Uterus (tissue), 4 donors: ENCODE measurements around the gene APP. TPM values are rescaled to one million over a fixed set of nuclear protein-coding genes. Genes with fewer than 3 reads are reported as not detected.

ENCODE experiments used
- DNase-seq, 2 donors: peaks; one replicate each; pipeline ENCODE4 v3.0.0-alpha.2; 2019 to 2020
- H3K27ac ChIP-seq, 2 donors: fragments of 200-600 bp; sonication (generic); 1 replicate in 1 of 2; 2 replicates in 1 of 2; pipeline ENCODE4 v1.5.1; 2016 to 2018
- H3K27me3 ChIP-seq, 2 donors: fragments of 200-600 bp; sonication (generic); one replicate each; pipeline ENCODE4 v1.5.1; 2018 to 2019; ENCODE audit warnings: control low read depth in 1 of 2
- H3K36me3 ChIP-seq, 2 donors: fragments of 200-600 bp; sonication (generic); one replicate each; pipeline ENCODE4 v1.5.1; 2019; ENCODE audit warnings: control low read depth in 1 of 2
- H3K4me1 ChIP-seq, 2 donors: fragments of 200-600 bp; sonication (generic); one replicate each; pipeline ENCODE4 v1.5.1; 2018 to 2019; ENCODE audit warnings: control low read depth in 1 of 2
- H3K4me3 ChIP-seq, 2 donors: fragments of 200-600 bp; sonication (generic); 1 replicate in 1 of 2; 2 replicates in 1 of 2; pipeline ENCODE4 v1.5.1; 2018 to 2019; ENCODE audit warnings: mild to moderate bottlenecking in 1 of 2
- H3K9me3 ChIP-seq, 2 donors: fragments of 200-600 bp; sonication (generic); one replicate each; pipeline ENCODE4 v1.5.1; 2019; ENCODE audit warnings: control low read depth in 1 of 2
- POLR2A ChIP-seq, 2 donors: fragments of 450-650 bp; IDR thresholded peaks; one replicate each; pipeline ENCODE4 v1.6.1; 2016; ENCODE audit warnings: antibody characterized with exemption in 2 of 2, mild to moderate bottlenecking in 1 of 2, moderate library complexity in 1 of 2
- intact Hi-C: fragments of 100-400 bp; cut with DNase I; formaldehyde crosslinking; loops from one replicate; pipeline ENCODE4 v1.15.1; 2023; ENCODE audit warnings: low total_unique reads
- total RNA-seq, 4 donors: library from RNA; depleted of rRNA in 3 of 4; stranded (reverse); fragments of >200 nt in 3 of 4; gene quantifications; one replicate each; pipeline versions ENCODE4 v1.1.0 to v1.2.4, GENCODE V29; 2014 to 2023
- TF ChIP-seq, protein P1 (sequence below), 4 experiments: fragments of 200-600 bp in 2 of 4; fragments of 450-650 bp in 2 of 4; sonication (generic) in 2 of 4; IDR thresholded peaks; one replicate each; pipeline ENCODE4 v1.5.1; 2016 to 2019; ENCODE audit warnings: antibody characterized with exemption in 4 of 4, mild to moderate bottlenecking in 2 of 4, moderate library complexity in 1 of 4
- donor health status: DM: yes; HTN: yes; CAD: no.

Gene APP
- total RNA-seq, 4 donors from 2014 or later, result 212 to 537 (median 430) TPM

DNA sequence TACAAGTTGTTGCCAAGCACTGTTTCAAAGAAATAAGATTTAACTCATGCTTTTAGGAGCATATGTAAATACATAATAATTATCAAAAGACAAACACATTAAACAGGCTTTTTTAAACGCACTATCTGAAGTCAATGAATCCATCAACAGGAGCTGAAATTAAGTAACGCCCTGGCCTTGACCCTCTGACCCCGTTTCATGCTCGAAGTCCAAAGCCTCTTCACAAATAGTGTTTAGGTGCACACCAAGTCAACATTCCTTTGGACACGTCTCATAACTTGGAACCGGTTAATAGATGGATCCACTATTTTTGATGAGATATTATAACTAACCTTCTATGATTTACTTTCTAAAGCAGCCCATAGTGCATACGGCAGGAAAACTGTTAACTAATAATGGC, 226.5 kb downstream of the APP start:
- intact Hi-C loops, result no loop called here
- TF ChIP-seq, protein P1, sequence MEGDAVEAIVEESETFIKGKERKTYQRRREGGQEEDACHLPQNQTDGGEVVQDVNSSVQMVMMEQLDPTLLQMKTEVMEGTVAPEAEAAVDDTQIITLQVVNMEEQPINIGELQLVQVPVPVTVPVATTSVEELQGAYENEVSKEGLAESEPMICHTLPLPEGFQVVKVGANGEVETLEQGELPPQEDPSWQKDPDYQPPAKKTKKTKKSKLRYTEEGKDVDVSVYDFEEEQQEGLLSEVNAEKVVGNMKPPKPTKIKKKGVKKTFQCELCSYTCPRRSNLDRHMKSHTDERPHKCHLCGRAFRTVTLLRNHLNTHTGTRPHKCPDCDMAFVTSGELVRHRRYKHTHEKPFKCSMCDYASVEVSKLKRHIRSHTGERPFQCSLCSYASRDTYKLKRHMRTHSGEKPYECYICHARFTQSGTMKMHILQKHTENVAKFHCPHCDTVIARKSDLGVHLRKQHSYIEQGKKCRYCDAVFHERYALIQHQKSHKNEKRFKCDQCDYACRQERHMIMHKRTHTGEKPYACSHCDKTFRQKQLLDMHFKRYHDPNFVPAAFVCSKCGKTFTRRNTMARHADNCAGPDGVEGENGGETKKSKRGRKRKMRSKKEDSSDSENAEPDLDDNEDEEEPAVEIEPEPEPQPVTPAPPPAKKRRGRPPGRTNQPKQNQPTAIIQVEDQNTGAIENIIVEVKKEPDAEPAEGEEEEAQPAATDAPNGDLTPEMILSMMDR (IDR thresholded peaks at IDR 0.05), result no peak
- TF ChIP-seq POLR2A (IDR thresholded peaks at IDR 0.05), result no peak
- no peak overlapping the region for H3K27ac ChIP-seq
- no peaks in the 10 kb centered on the region for H3K9me3 ChIP-seq
- H3K4me3 ChIP-seq, result no peak overlapping the region
- DNase-seq, result no peak
- H3K4me1 ChIP-seq, result peaks cover 0 to 4% of the 10 kb centered on the region in 2 donors
- no peaks in the 10 kb centered on the region for H3K27me3 ChIP-seq
- no peaks in the 10 kb centered on the region for H3K36me3 ChIP-seq

DNA sequence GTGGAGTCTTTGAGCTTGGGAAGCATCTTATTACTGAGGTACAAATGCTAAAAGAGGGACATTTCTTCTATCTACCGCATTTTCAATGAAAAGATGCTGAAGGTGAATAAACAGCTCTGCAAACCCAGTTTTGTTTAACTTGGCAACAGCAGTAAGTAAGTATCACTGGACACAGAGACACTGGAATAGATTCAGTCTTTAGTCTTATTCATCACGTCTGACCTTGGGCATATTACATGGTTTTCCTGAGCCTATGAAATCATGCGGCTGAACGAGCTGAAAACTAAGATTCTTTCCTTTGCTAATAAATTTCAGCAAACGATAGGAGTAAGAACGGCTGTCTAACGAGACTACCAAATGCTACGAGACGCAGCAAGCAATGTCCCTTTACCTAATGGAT, 228.4 kb downstream of the APP start:
- DNase-seq, result no peak
- Histone ChIP-seq H3K9me3 (no peaks in the 10 kb centered on the region), H3K27me3 (no peaks in the 10 kb centered on the region), H3K36me3 (no peaks in the 10 kb centered on the region), H3K4me1 (peaks cover 0 to 4% of the 10 kb centered on the region in 2 donors), H3K4me3 (no peak overlapping the region), H3K27ac (no peak overlapping the region)
- intact Hi-C loops, result no loop called here
- TF ChIP-seq, protein P1 (IDR thresholded peaks at IDR 0.05), result no peak
- no peak for TF ChIP-seq POLR2A (IDR thresholded peaks at IDR 0.05)

DNA sequence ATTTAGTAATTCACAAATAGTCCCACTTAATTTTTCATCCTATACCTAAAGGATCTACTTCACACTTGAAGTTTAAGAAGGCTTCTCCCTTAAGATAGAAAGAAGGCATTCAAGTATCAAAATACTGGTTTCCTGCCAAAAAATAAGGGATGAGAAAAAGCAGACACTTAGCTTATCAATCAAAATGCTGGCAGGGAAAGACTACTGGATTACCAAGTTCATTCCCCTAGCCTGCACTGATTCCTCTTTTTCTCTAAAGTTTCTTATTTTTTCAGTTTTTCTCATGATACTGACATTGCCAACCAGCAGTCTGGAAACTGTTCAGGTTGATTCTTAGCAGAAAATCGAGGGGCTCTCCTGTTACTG, 231.2 kb downstream of the APP start:
- Histone ChIP-seq H3K4me3 (no peak overlapping the region), H3K36me3 (no peaks in the 10 kb centered on the region), H3K9me3 (no peaks in the 10 kb centered on the region), H3K4me1 (peaks cover 0 to 4% of the 10 kb centered on the region in 2 donors), H3K27me3 (no peaks in the 10 kb centered on the region), H3K27ac (peak overlapping the region in 1 of 2 donors; percentile 56)
- intact Hi-C loops, result no loop called here
- TF ChIP-seq, protein P1 (IDR thresholded peaks at IDR 0.05), result no peak
- no peak for TF ChIP-seq POLR2A (IDR thresholded peaks at IDR 0.05)
- no peak for DNase-seq

DNA sequence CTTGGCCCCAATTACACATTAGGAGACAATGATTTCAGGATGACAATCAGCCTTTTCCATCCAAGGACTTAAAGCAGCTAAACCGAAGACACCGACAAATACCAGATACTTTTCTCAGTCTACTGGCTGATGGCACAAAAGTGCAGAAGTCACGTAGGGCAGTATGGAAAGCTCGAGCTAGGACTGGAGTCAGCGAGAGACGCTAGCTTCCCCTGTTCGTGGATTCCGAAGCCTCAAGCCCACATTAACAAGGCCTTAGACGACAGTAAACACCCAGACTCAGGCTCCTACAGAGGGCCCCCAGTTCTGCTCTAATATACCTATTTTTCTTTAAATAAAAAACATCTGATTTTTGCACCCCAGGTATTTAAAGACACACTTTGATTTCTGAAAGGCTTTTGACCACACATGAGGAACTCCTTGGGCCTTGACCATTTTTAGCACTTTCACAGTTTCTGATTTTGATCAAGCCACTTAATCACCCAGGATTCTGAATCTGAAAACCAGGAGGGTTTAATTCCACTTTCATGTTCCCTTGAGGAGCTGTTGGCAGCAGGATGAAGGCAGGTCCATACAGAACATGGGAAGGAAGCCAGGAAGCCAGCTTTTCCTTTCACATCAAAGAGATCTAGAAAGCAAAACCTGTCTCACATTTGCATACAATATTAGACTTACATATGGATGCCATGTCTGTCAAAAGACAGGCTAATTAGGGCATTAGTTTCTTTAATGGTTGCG, 231.7 kb downstream of the APP start:
- Histone ChIP-seq H3K9me3 (no peaks in the 10 kb centered on the region), H3K4me1 (peaks cover 0 to 4% of the 10 kb centered on the region in 2 donors), H3K27me3 (no peaks in the 10 kb centered on the region), H3K36me3 (no peaks in the 10 kb centered on the region), H3K27ac (peak overlapping the region in 1 of 2 donors; percentile 56), H3K4me3 (no peak overlapping the region)
- no peak for DNase-seq
- intact Hi-C loops, result no loop called here
- TF ChIP-seq, protein P1 (IDR thresholded peaks at IDR 0.05), result no peak
- no peak for TF ChIP-seq POLR2A (IDR thresholded peaks at IDR 0.05)

DNA sequence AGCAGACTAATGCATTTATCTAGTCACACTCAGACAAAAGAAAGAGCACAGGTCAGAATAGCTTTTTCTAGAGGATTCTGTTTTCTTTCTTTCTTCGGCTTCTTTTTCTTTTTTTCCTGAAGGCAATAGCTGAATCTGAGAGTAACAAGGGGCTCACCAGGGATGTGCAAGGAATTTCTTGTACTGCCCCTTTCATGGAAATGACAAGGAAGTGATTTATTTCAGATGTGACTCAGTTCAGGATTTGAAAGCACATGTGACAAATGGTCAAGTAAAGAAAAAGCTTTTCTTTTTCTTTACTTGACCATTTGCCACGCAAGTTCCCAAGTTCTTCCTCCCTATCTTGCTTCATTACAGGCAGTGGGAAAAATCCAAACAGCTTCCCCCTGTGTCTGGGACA, 233.8 kb downstream of the APP start:
- no peak for TF ChIP-seq POLR2A (IDR thresholded peaks at IDR 0.05)
- TF ChIP-seq, protein P1 (IDR thresholded peaks at IDR 0.05), result no peak
- peaks cover 0 to 4% of the 10 kb centered on the region in 2 donors for H3K4me1 ChIP-seq
- H3K4me3 ChIP-seq, result no peak overlapping the region
- H3K36me3 ChIP-seq, result no peaks in the 10 kb centered on the region
- DNase-seq, result no peak
- H3K27ac ChIP-seq, result peak overlapping the region; percentile 7 to 77
- H3K9me3 ChIP-seq, result no peaks in the 10 kb centered on the region
- no peaks in the 10 kb centered on the region for H3K27me3 ChIP-seq
- intact Hi-C loops, result no loop called here
